ENCODE data around the gene ARID5A.

The ARID5A gene

GRCh38 chr2:96506016-96506906 lies 30.3 kb upstream of the ARID5A start:
- no peak for DNase-seq (ENCODE audit: low spot score)

DNA sequence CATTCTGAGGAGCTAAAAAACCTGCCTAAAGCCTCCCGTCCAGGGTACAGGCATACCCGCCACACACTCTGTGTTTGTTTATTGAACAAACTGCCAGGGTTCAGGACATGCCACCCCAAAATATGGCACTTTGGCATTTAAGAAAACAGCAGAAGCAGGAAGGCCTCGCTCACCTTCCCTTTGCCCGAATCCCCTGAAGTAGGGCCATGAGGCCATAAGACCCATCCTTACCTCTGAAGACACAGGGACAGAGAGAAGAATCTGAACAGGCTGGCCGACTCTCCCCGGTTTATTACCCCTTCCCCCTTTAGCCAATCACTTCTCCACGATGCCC lies 29.7 kb upstream of the ARID5A start:
- no peak for DNase-seq (ENCODE audit: low spot score)

GRCh38 chr2:96507957-96508520 lies 28.5 kb upstream of the ARID5A start:
- DNase-seq (ENCODE audit: low spot score): peak; percentile 64

GRCh38 chr2:96508521-96509113 lies 27.9 kb upstream of the ARID5A start:
- DNase-seq (ENCODE audit: low spot score): no peak

DNA sequence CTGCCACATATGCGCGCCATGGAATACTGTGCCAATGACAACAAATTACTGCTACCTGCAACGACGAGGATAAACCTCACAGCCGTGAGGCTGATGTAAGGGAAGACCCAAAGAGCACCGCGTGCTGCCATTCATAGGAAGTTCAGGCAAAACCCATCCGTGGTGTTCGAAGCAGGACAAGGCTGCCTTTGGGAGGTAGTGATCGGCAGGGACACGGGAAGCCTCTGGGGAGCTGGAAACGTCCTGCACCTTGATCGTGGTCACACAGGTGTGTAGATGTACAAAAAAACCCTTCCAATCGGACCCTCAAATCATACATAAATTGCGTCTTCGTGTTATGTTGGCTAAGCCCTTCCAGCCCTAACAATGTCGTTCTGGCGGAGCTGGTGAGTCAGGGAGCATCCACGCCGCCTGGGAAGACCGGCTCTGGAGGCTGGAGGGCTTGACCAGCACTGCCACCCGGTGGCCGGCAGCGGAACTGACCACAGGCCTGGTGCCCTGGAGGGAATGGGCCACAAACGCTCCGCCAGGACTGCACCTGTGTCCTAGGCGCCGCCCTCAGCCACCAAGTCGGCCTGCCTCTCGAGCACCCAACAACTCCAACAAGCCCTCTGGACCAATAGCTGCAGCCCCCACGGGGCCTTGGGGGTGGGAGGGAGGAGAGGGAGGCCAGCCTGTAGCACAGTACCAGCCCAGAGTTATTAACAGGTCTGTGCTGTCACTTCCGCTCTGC lies 27.3 kb upstream of the ARID5A start:
- peak; percentile 78 for DNase-seq (ENCODE audit: low spot score)

- DNase-seq (ENCODE audit: low spot score): no peak
These were observed 26.7 kb upstream of the ARID5A start for GRCh38 chr2:96509847-96510230.

DNA sequence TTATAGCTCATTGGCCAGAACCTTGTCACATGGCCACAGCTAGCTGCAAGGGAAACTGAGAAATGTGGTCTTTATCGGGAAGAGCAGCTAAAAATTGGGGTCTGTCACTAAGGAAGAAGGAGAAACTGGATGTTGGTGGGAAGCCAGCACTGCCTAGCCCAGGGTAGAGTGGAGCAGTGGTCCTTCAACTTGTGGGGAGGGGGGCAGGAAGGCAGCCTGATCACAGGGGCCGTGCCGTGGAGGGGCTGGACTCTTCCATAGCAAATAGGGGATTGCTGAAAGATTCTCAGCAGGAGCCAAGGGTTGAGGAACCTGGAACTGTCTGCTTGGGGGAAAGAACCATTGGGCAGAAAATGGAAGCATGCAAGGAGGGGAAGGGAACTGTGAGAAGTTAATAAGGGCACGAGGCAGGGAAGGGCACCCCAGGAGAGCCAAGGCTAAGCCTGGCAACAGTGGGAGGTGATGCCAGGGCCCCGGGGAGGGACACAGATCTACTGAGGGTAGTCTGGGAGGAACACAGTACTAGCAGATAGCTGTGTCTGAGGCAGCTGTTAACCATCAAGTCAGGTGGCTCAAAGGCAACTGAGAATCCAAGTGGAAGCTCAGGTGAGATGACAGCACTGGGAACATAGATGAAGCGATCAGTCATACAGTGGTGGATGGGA lies 25.5 kb upstream of the ARID5A start:
- no peak for DNase-seq (ENCODE audit: low spot score)

DNA sequence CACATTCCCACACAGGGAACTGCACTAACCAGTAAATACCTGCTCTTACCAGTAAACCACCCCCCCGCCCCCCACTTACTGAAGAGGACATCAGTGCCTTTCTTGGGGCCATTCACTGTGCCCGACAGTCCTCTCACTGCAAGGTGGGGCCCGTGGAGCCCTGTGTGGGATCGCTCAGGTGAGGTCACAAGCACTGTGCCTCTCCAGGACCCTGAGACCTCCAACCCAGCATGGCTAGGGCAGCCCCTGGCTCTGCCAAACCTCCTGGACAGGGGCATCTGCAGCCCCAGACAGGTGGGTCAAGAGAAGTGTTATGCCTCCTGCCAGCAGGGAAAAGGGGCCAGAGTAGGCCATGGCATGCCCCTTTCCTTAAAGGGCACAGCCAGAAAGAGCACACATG lies 24.7 kb upstream of the ARID5A start:
- DNase-seq (ENCODE audit: low spot score): no peak

DNA sequence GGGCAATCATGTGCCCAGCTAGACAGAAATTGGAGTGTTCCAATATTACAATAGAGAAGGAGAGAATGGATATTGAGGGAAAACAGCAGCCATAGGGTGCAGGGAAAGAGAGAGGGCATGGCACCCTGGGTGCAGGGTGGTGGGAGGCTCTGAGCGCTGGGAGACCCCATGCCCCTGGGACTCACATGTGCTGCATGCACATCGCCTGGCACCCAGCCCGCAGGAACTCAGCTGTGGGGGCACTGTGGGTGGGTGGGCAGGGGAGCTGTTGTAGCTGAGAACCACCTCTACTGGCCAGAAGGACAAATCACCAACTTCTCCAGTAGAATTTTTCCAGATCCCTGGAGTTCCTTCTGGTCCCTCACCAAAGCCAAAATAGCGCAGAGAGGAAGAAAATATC lies 24.2 kb upstream of the ARID5A start:
- DNase-seq (ENCODE audit: low spot score): no peak

DNA sequence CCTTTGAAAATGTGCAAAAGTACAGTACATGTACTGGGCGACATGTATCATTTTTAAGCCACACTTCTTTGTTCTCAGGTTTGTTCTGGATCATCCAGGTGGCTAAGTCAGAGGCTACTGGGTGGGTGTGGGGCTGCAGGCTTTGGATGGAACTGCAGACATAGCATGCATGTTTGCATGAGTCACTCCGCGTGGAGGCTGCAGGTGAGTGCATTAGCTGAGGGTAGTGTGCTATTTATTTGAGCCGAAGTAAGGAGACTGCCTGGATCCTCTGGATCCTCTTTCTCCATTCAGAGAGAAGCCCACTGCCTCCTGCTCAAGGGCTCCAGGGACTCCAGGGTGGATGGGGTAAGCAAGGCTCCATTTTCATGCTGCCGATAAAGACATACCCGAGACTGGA lies 22.0 kb upstream of the ARID5A start:
- DNase-seq (ENCODE audit: low spot score): no peak

- no peak for DNase-seq (ENCODE audit: low spot score)
These were observed 19.5 kb upstream of the ARID5A start for GRCh38 chr2:96517079-96517478.

- no peak for DNase-seq (ENCODE audit: low spot score)
These were observed 16.3 kb upstream of the ARID5A start for GRCh38 chr2:96520231-96520630.

- DNase-seq (ENCODE audit: low spot score): no peak
These were observed 15.9 kb upstream of the ARID5A start for GRCh38 chr2:96520697-96521096.

- DNase-seq (ENCODE audit: low spot score): no peak
These were observed 15.3 kb upstream of the ARID5A start for GRCh38 chr2:96521219-96521618.

GRCh38 chr2:96522304-96523203 lies 14.0 kb upstream of the ARID5A start:
- no peak for DNase-seq (ENCODE audit: low spot score)

- no peak for DNase-seq (ENCODE audit: low spot score)
These were observed 12.7 kb upstream of the ARID5A start for GRCh38 chr2:96523659-96524481.

- no peak for DNase-seq (ENCODE audit: low spot score)
These were observed 11.9 kb upstream of the ARID5A start for GRCh38 chr2:96524482-96525210.

DNA sequence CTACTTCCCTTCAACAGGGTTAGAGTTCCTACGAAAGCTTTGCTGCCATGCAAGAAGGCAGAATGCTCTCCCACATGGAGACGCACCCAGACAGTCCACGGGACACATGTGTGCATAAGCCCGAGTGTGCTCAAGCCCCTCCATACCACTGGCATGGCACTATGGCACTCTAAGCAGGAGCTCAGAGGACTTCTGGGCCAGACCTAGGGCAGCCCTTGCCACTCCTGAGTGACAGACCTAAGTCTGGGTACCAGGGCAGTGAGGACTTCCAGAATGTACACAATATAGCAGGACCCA lies 11.4 kb upstream of the ARID5A start:
- no peak for DNase-seq (ENCODE audit: low spot score)

- no peak for DNase-seq (ENCODE audit: low spot score)
These were observed 10.4 kb upstream of the ARID5A start for GRCh38 chr2:96526101-96526591.

Data from SK-N-DZ (cell line).